Pancreas (tissue), 10 donors: ENCODE results near the gene SLMAP. TPM values are rescaled to one million over a fixed set of nuclear protein-coding genes. Genes with fewer than 3 reads are reported as not detected.

Experiments used
- ATAC-seq, 4 donors: fragments of 200-7000 bp; cut with Tn5 transposase; one replicate each; pipeline versions ENCODE4 v1.8.0 to v1.9.1; 2020; ENCODE audit warnings: mild to moderate bottlenecking in 4 of 4, moderate library complexity in 4 of 4
- DNase-seq, 6 donors: peaks; one replicate each; pipeline ENCODE4 v3.0.0-alpha.2; 2020
- FAIRE-seq: peaks from 2 replicates; lab custom pipeline; 2012; peaks lifted over from hg19 to GRCh38; lab: Jason Lieb, UNC
- H3K27ac ChIP-seq, 4 donors: fragments of 200-600 bp; sonication (generic); 1 replicate in 3 of 4; 2 replicates in 1 of 4; pipeline versions ENCODE4 v1.5.0 to v1.8.0; 2020
- H3K27me3 ChIP-seq, 4 donors: fragments of 200-600 bp; one replicate each; pipeline ENCODE4 v1.8.0; 2021
- H3K36me3 ChIP-seq, 3 donors: fragments of 200-600 bp; sonication (generic) in 1 of 3; one replicate each; pipeline versions ENCODE4 v1.5.0 to v1.8.0; 2020 to 2021
- H3K4me1 ChIP-seq, 3 donors: fragments of 200-600 bp; one replicate each; pipeline ENCODE4 v1.8.0; 2021
- H3K4me3 ChIP-seq, 4 donors: fragments of 200-600 bp; sonication (generic) in 2 of 4; one replicate each; pipeline versions ENCODE4 v1.5.0 to v1.8.0; 2020 to 2021
- H3K9me3 ChIP-seq, 4 donors: fragments of 200-600 bp; one replicate each; pipeline ENCODE4 v1.8.0; 2021
- WGBS, 2 donors: extraction: QIAGEN DNeasy Blood & Tissue Kit; methylation state at CpG; one replicate each; pipeline ENCODE4 v1.1.7; 2013; 5-methylcytosine and 5-hydroxymethylcytosine counted together
- intact Hi-C, 3 donors: fragments of 100-400 bp; cut with DNase I; formaldehyde crosslinking; loops; one replicate each; pipeline versions ENCODE4 v1.11.1 to v1.14.2; 2022
- polyA plus RNA-seq, 2 donors: library from polyadenylated mRNA; stranded (reverse); fragments of 200-250 nt; gene quantifications; one replicate each; pipeline ENCODE4 v1.2.3, GENCODE V29; 2013
- total RNA-seq, 6 donors: library from RNA; stranded (reverse); fragmentation: NEBNext Ultra II Directional in 4 of 6; extraction: Animal tissue kit (Norgen Biotek cat#: 25700) in 4 of 6; gene quantifications; one replicate each; pipeline versions ENCODE4 v1.2.1 to v1.2.4, GENCODE V29; 2021 to 2023
- TF ChIP-seq, protein P1 (sequence below), 4 donors: fragments of 200-600 bp; sonication (generic) in 3 of 4; IDR thresholded peaks; one replicate each; pipeline versions ENCODE4 v1.5.0 to v1.8.0; 2021; ENCODE audit warnings: antibody characterized with exemption in 4 of 4
- donor health status: healthy with polysubstance abuse.
- donor health status: DM: no; HTN: no; CAD: no; lungs with moderate emphysema.
- donor health status: DM: no; HTN: no; CAD: no.
- donor health status: control.
- donor health status: control.
- donor health status: Bipolar disorder and iron deficiency.
- donor health status: DM: yes; HTN: yes; CAD: no.
- donor health status: DM: no; HTN: no; CAD: no.
- donor health status: DM: no; HTN: no; CAD: no.
- donor health status: DM: yes; HTN: yes; CAD: no.

The SLMAP gene
- total and polyA plus RNA-seq, 8 donors = 9.0 to 39.6 (median 22.7) TPM

GRCh38 chr3:57810471-57811137 is 54.5 kb downstream of the SLMAP start:
- Histone ChIP-seq H3K9me3 (no peaks in the 10 kb centered on the region), H3K27me3 (no peaks in the 10 kb centered on the region), H3K4me1 (no peaks in the 10 kb centered on the region), H3K27ac (no peak overlapping the region), H3K36me3 (no peaks in the 10 kb centered on the region), H3K4me3 (no peak overlapping the region)
- peak in 3 of 4 donors; percentile 25 to 50 (median 48) for ATAC-seq
- WGBS, 2 donors = 39 to 56% methylated on average over 9 of the region's 9 CpGs
- no peak for DNase-seq
- TF ChIP-seq, protein P1, sequence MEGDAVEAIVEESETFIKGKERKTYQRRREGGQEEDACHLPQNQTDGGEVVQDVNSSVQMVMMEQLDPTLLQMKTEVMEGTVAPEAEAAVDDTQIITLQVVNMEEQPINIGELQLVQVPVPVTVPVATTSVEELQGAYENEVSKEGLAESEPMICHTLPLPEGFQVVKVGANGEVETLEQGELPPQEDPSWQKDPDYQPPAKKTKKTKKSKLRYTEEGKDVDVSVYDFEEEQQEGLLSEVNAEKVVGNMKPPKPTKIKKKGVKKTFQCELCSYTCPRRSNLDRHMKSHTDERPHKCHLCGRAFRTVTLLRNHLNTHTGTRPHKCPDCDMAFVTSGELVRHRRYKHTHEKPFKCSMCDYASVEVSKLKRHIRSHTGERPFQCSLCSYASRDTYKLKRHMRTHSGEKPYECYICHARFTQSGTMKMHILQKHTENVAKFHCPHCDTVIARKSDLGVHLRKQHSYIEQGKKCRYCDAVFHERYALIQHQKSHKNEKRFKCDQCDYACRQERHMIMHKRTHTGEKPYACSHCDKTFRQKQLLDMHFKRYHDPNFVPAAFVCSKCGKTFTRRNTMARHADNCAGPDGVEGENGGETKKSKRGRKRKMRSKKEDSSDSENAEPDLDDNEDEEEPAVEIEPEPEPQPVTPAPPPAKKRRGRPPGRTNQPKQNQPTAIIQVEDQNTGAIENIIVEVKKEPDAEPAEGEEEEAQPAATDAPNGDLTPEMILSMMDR (IDR thresholded peaks at IDR 0.05) = no peak
- intact Hi-C loops = no loop called here
- FAIRE-seq = no peak

- TF ChIP-seq, protein P1 (IDR thresholded peaks at IDR 0.05) = no peak
- Histone ChIP-seq H3K9me3 (no peaks in the 10 kb centered on the region), H3K4me3 (no peak overlapping the region), H3K4me1 (peaks cover 4 to 22% (median 10%) of the 10 kb centered on the region in 3 donors), H3K36me3 (no peaks in the 10 kb centered on the region), H3K27ac (no peak overlapping the region), H3K27me3 (no peaks in the 10 kb centered on the region)
- DNase-seq (no peak), ATAC-seq (no peak), FAIRE-seq (no peak)
- intact Hi-C loops = no loop called here
- WGBS, 2 donors = 94 to 100% methylated on average over 6 of the region's 6 CpGs
Observed at GRCh38 chr3:57815036-57815435, 58.9 kb downstream of the SLMAP start.

- no peak overlapping the region for H3K27ac ChIP-seq
- TF ChIP-seq, protein P1 (IDR thresholded peaks at IDR 0.05) = no peak
- intact Hi-C loops = no loop called here
- no peaks in the 10 kb centered on the region for H3K9me3 ChIP-seq
- peaks cover 4 to 22% (median 19%) of the 10 kb centered on the region in 3 donors for H3K4me1 ChIP-seq
- H3K27me3 ChIP-seq = no peaks in the 10 kb centered on the region
- DNase-seq (no peak), FAIRE-seq (no peak), ATAC-seq (peak in 1 of 4 donors; percentile 28)
- no peaks in the 10 kb centered on the region for H3K36me3 ChIP-seq
- H3K4me3 ChIP-seq = no peak overlapping the region
Observed at GRCh38 chr3:57816471-57817095, 60.5 kb downstream of the SLMAP start.

- H3K4me3 ChIP-seq = no peak overlapping the region
- ATAC-seq (peak in 1 of 4 donors; percentile 42), DNase-seq (no peak), FAIRE-seq (no peak)
- H3K27ac ChIP-seq = no peak overlapping the region
- TF ChIP-seq, protein P1 (IDR thresholded peaks at IDR 0.05) = no peak
- peaks cover 4 to 22% (median 21%) of the 10 kb centered on the region in 3 donors for H3K4me1 ChIP-seq
- no peaks in the 10 kb centered on the region for H3K27me3 ChIP-seq
- H3K9me3 ChIP-seq = no peaks in the 10 kb centered on the region
- no peaks in the 10 kb centered on the region for H3K36me3 ChIP-seq
- intact Hi-C loops = no loop called here
Observed at GRCh38 chr3:57818772-57819171, 62.7 kb downstream of the SLMAP start.

- no peak overlapping the region for H3K27ac ChIP-seq
- WGBS, 2 donors = 60 to 65% methylated on average over 6 of the region's 6 CpGs
- peaks cover 4 to 22% (median 21%) of the 10 kb centered on the region in 3 donors for H3K4me1 ChIP-seq
- H3K36me3 ChIP-seq = no peaks in the 10 kb centered on the region
- intact Hi-C loops = no loop called here
- DNase-seq (no peak), ATAC-seq (peak in 1 of 4 donors; percentile 9), FAIRE-seq (no peak)
- H3K4me3 ChIP-seq = no peak overlapping the region
- TF ChIP-seq, protein P1 (IDR thresholded peaks at IDR 0.05) = no peak
- H3K27me3 ChIP-seq = no peaks in the 10 kb centered on the region
- H3K9me3 ChIP-seq = no peaks in the 10 kb centered on the region
Observed at GRCh38 chr3:57820479-57820878, 64.4 kb downstream of the SLMAP start.
